Sigmoid colon (tissue), 7 donors: ENCODE measurements around the gene PACS2. TPM values are rescaled to one million over a fixed set of nuclear protein-coding genes. Genes with fewer than 3 reads are reported as not detected.

Source experiments
- DNase-seq: peaks from one replicate; pipeline ENCODE4 v3.0.0-alpha.2; 2019
- H3K27ac ChIP-seq, 4 donors: fragments of 200-600 bp; sonication (generic); one replicate each; pipeline ENCODE4 v1.5.1; 2016 to 2019; ENCODE audit warnings: mild to moderate bottlenecking in 1 of 4
- H3K27me3 ChIP-seq, 3 donors: fragments of 200-600 bp; sonication (generic); one replicate each; pipeline ENCODE4 v1.5.1; 2019; ENCODE audit warnings: mild to moderate bottlenecking in 1 of 3
- H3K36me3 ChIP-seq, 4 donors: fragments of 200-600 bp; sonication (generic); one replicate each; pipeline ENCODE4 v1.5.1; 2016 to 2019
- H3K4me1 ChIP-seq, 4 donors: fragments of 200-600 bp; sonication (generic); one replicate each; pipeline ENCODE4 v1.5.1; 2017 to 2019
- H3K4me3 ChIP-seq, 4 donors: fragments of 200-600 bp; sonication (generic); one replicate each; pipeline ENCODE4 v1.5.1; 2017 to 2019; ENCODE audit warnings: mild to moderate bottlenecking in 2 of 4, moderate library complexity in 1 of 4
- H3K9me3 ChIP-seq, 4 donors: fragments of 200-600 bp in 3 of 4; sonication (generic) in 3 of 4; one replicate each; pipeline versions ENCODE4 v1.5.1 to v1.6.1; 2013 to 2019
- CTCF ChIP-seq, 4 experiments: fragments of 450-650 bp in 3 of 4; fragments of 200-600 bp in 1 of 4; IDR thresholded peaks; one replicate each; pipeline ENCODE4 v1.5.1; 2016 to 2019; ENCODE audit warnings: antibody characterized with exemption in 4 of 4, mild to moderate bottlenecking in 3 of 4, moderate library complexity in 2 of 4
- EP300 ChIP-seq, 4 donors: sonication (generic); formaldehyde crosslinking; IDR thresholded peaks; one replicate each; pipeline ENCODE4 v1.6.1; 2017; ENCODE audit warnings: antibody characterized with exemption in 4 of 4
- POLR2A ChIP-seq, 2 donors: fragments of 450-650 bp; IDR thresholded peaks; one replicate each; pipeline ENCODE4 v1.6.1; 2016; ENCODE audit warnings: antibody characterized with exemption in 2 of 2, mild to moderate bottlenecking in 2 of 2, moderate library complexity in 2 of 2
- POLR2AphosphoS5 ChIP-seq, 4 donors: sonication (generic); formaldehyde crosslinking; IDR thresholded peaks; one replicate each; pipeline ENCODE4 v1.6.1; 2017; ENCODE audit warnings: antibody characterized with exemption in 4 of 4
- WGBS, 2 donors: extraction: QIAGEN DNeasy Blood & Tissue Kit; methylation state at CpG; one replicate each; pipeline ENCODE4 v1.1.7; 2013; 5-methylcytosine and 5-hydroxymethylcytosine counted together
- intact Hi-C: fragments of 100-400 bp; cut with DNase I; formaldehyde crosslinking; loops from one replicate; pipeline ENCODE4 v1.15.1; 2023
- polyA plus RNA-seq, 3 donors: library from polyadenylated mRNA; stranded (reverse); fragments of 200-250 nt; gene quantifications; one replicate each; pipeline ENCODE4 v1.2.3, GENCODE V29; 2013
- total RNA-seq, 4 donors: library from RNA; depleted of rRNA; stranded (reverse); fragments of >200 nt; gene quantifications; one replicate each; pipeline ENCODE4 v1.1.0, GENCODE V29; 2016
- donor health status: healthy with polysubstance abuse.
- donor health status: Bipolar disorder and iron deficiency.
- donor health status: healthy.

The PACS2 gene
- total and polyA plus RNA-seq, 7 donors, result 19.8 to 90.6 (median 46.7) TPM

DNA sequence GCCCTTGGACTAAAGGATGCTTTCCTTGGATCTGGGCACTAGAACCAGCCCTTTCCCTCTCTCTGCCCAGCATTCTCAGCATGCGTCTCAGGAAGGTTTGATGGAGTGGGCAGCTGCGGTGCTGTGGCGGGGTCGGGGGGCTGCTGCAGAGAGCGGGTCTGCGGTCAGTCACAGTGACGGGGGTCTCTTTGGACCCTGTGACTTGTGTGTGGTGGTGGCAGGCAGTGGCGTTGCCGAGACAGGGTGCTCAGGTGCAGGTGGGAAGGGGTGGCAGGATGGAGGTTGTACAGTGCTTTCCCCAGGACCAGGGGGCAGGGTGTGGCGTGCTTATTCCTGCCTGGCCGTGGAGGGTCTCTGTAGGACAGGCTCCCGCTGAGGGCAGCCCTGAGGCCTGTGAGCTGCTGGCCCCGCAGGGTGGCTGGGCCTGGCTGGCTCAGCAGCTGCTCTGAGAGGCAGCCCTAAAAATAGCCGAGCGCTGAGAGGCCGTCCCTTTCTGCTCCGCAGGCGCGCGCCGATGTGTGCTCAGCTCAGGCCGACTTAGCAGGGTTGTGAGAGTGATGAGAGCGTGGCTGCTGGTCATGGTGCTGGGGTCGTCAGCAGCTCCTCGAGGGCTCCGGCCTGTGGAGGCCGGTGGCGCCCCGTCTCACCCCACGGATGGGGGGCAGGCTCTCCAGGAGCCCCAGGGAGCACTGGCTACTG is 9.7 kb downstream of the PACS2 start:
- TF ChIP-seq POLR2A (IDR thresholded peaks at IDR 0.05), result no peak
- no peak for TF ChIP-seq CTCF (IDR thresholded peaks at IDR 0.05)
- TF ChIP-seq POLR2AphosphoS5 (IDR thresholded peaks at IDR 0.05), result no peak
- no peak for TF ChIP-seq EP300 (IDR thresholded peaks at IDR 0.05)
- WGBS, 2 donors, result 91 to 95% methylated on average over 30 of the region's 30 CpGs

DNA sequence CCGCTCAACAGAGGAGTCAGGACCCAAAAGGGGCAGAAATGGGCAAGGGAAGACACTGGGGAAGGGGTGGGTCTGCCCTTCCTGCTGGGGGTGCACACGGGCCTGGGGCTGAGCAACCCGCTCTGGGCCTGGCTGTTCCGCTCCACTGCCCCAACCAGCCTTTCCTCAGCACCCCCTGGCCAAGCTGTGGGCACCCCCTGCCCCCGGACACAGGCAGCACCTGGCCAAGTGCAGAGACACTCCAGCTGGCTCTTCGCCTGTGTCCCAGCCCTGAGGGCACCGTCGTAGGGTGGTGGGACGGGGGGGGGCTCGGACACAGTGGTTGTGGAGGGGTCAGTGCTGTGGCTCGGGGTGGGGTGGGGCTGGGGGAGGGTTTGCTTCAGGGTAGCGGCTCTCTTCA is 10.3 kb downstream of the PACS2 start:
- Histone ChIP-seq H3K27ac (peak overlapping the region in 3 of 4 donors; percentile 1 to 62 (median 54)), H3K36me3 (no peaks in the 10 kb centered on the region), H3K9me3 (no peaks in the 10 kb centered on the region), H3K4me3 (no peak overlapping the region), H3K27me3 (no peaks in the 10 kb centered on the region), H3K4me1 (peaks cover 0 to 54% (median 35%) of the 10 kb centered on the region in 4 donors)
- intact Hi-C loops, result no loop called here
- TF ChIP-seq POLR2A (IDR thresholded peaks at IDR 0.05) (no peak), CTCF (IDR thresholded peaks at IDR 0.05) (no peak), EP300 (IDR thresholded peaks at IDR 0.05) (no peak), POLR2AphosphoS5 (IDR thresholded peaks at IDR 0.05) (no peak)
- DNase-seq, result no peak
- 85 to 87% methylated on average over 12 of the region's 12 CpGs for WGBS, 2 donors

More for the DNA sequence above, 9.7 kb downstream of the PACS2 start:
- H3K36me3 ChIP-seq, result no peaks in the 10 kb centered on the region
- intact Hi-C loops, result no loop called here
- peak overlapping the region in 3 of 4 donors; percentile 1 to 62 (median 54) for H3K27ac ChIP-seq
- no peaks in the 10 kb centered on the region for H3K27me3 ChIP-seq
- no peaks in the 10 kb centered on the region for H3K9me3 ChIP-seq
- H3K4me1 ChIP-seq, result peaks cover 0 to 52% (median 35%) of the 10 kb centered on the region in 4 donors
- no peak overlapping the region for H3K4me3 ChIP-seq
- no peak for DNase-seq

DNA sequence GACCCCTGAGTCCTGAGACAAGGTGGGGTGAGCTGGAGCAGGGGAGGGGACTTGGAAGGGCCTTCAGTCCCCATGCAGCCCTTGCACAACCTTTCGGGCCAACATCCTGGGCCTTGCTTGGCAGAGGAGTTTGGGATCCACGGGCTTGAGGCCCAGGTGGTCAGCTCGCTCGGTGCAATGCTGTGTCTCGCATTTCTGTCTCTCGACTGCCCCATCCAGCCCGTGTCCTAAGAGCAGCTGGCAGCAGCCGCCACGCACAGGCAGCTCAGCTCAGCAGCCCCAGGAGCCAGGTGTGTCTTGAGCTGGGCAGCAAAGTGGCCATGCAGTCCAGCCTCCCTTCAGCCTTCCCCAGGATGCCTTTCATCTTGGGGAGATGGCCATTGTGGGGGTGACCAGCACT is 10.8 kb downstream of the PACS2 start:
- no peaks in the 10 kb centered on the region for H3K36me3 ChIP-seq
- H3K4me1 ChIP-seq, result peaks cover 0 to 55% (median 38%) of the 10 kb centered on the region in 4 donors
- WGBS, 2 donors, result 93% methylated on average over 9 of the region's 9 CpGs
- H3K27ac ChIP-seq, result no peak overlapping the region
- no peak for DNase-seq
- H3K9me3 ChIP-seq, result no peaks in the 10 kb centered on the region
- intact Hi-C loops, result no loop called here
- H3K27me3 ChIP-seq, result no peaks in the 10 kb centered on the region
- H3K4me3 ChIP-seq, result no peak overlapping the region
- TF ChIP-seq POLR2AphosphoS5 (IDR thresholded peaks at IDR 0.05), result no peak
- no peak for TF ChIP-seq POLR2A (IDR thresholded peaks at IDR 0.05)
- no peak for TF ChIP-seq EP300 (IDR thresholded peaks at IDR 0.05)
- TF ChIP-seq CTCF (IDR thresholded peaks at IDR 0.05), result no peak

GRCh38 chr14:105325716-105326567 is 11.4 kb downstream of the PACS2 start:
- Histone ChIP-seq H3K9me3 (no peaks in the 10 kb centered on the region), H3K36me3 (no peaks in the 10 kb centered on the region), H3K27me3 (no peaks in the 10 kb centered on the region), H3K4me3 (no peak overlapping the region), H3K27ac (no peak overlapping the region), H3K4me1 (peaks cover 0 to 59% (median 42%) of the 10 kb centered on the region in 4 donors)
- 91% methylated on average over 27 of the region's 27 CpGs for WGBS, 2 donors
- DNase-seq, result no peak
- intact Hi-C loops, result no loop called here
- TF ChIP-seq EP300 (IDR thresholded peaks at IDR 0.05) (no peak), POLR2A (IDR thresholded peaks at IDR 0.05) (no peak), CTCF (IDR thresholded peaks at IDR 0.05) (no peak)
